ENCODE results near the gene RNASEL. TPM values are rescaled to one million over a fixed set of nuclear protein-coding genes. Genes with fewer than 3 reads are reported as not detected.
A peak's percentile ranks its signal among the peaks of the same experiment; 100 is the strongest.

RNASEL gene
- total and polyA plus RNA-seq, 9 of the 15 experiments (the other 6 are each of a cell fraction or from before 2014, with no cell fraction given), result 4.3 to 11.1 (median 7.2) TPM

DNA sequence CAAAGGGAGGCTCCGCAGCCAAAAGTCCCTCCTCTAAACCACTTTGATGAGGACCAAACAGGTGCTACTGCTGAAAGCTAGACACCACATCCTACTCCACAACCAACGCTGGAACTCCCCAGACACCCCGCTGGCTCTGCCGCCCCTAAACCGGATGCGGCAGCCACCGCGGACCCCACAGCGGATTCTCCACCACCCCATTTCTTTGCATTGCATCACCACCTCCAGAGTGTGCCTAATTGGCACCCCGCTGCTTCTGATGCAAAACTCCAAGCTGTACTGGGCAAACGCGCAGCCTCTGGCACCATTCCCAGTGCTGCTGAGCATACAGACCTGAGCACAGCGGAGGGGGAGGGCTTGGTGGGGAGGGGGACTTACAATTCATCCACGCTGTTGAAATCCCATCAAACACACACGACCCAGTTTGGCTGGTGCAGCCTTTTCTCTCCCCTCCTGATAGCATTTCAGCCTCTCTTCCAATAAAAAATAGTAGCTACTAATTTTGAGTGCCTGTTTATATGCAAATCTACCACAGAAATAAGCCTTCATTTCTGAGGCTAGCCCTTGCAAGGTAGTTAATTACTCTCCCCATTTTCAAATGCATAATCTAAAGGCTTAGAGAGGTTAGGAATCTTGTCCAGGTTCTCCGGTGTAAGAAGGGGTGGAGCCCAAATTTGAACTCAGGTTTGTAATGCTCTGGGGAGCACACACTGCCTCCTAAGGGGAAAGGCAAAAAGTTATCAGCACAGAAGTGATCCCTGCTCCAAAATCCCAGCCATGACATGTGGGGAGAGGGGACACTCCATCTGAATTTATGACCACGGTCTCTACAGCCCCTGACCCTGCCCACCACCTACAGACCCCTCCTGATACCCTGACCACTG is 27.3 kb upstream of the RNASEL start (continued):
- TF ChIP-seq, protein P1, sequence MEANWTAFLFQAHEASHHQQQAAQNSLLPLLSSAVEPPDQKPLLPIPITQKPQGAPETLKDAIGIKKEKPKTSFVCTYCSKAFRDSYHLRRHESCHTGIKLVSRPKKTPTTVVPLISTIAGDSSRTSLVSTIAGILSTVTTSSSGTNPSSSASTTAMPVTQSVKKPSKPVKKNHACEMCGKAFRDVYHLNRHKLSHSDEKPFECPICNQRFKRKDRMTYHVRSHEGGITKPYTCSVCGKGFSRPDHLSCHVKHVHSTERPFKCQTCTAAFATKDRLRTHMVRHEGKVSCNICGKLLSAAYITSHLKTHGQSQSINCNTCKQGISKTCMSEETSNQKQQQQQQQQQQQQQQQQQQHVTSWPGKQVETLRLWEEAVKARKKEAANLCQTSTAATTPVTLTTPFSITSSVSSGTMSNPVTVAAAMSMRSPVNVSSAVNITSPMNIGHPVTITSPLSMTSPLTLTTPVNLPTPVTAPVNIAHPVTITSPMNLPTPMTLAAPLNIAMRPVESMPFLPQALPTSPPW (CRISPR knock-in tag; IDR thresholded peaks at IDR 0.05), result 0 out of 2 replicates have a peak, but pooled peaks have one; percentile 24
- no peak for TF ChIP-seq HMG20A (CRISPR knock-in tag; conservative IDR thresholded peaks at IDR 0.05)
- TF ChIP-seq POLR2G (IDR thresholded peaks at IDR 0.05; ENCODE audit: low read depth, low read length), result 0 out of 2 replicates have a peak, but pooled peaks have one; percentile 13
- TF ChIP-seq, protein P2, sequence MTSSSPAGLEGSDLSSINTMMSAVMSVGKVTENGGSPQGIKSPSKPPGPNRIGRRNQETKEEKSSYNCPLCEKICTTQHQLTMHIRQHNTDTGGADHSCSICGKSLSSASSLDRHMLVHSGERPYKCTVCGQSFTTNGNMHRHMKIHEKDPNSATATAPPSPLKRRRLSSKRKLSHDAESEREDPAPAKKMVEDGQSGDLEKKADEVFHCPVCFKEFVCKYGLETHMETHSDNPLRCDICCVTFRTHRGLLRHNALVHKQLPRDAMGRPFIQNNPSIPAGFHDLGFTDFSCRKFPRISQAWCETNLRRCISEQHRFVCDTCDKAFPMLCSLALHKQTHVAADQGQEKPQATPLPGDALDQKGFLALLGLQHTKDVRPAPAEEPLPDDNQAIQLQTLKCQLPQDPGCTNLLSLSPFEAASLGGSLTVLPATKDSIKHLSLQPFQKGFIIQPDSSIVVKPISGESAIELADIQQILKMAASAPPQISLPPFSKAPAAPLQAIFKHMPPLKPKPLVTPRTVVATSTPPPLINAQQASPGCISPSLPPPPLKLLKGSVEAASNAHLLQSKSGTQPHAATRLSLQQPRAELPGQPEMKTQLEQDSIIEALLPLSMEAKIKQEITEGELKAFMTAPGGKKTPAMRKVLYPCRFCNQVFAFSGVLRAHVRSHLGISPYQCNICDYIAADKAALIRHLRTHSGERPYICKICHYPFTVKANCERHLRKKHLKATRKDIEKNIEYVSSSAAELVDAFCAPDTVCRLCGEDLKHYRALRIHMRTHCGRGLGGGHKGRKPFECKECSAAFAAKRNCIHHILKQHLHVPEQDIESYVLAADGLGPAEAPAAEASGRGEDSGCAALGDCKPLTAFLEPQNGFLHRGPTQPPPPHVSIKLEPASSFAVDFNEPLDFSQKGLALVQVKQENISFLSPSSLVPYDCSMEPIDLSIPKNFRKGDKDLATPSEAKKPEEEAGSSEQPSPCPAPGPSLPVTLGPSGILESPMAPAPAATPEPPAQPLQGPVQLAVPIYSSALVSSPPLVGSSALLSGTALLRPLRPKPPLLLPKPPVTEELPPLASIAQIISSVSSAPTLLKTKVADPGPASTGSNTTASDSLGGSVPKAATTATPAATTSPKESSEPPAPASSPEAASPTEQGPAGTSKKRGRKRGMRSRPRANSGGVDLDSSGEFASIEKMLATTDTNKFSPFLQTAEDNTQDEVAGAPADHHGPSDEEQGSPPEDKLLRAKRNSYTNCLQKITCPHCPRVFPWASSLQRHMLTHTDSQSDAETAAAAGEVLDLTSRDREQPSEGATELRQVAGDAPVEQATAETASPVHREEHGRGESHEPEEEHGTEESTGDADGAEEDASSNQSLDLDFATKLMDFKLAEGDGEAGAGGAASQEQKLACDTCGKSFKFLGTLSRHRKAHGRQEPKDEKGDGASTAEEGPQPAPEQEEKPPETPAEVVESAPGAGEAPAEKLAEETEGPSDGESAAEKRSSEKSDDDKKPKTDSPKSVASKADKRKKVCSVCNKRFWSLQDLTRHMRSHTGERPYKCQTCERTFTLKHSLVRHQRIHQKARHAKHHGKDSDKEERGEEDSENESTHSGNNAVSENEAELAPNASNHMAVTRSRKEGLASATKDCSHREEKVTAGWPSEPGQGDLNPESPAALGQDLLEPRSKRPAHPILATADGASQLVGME (CRISPR knock-in tag; IDR thresholded peaks at IDR 0.05), result peak; percentile 74; the same call in 1 of the 2 replicates
- peak; percentile 56 for TF ChIP-seq CEBPB (tag; IDR thresholded peaks at IDR 0.05)
- peak; percentile 45; the same call in 1 of the 2 replicates for TF ChIP-seq JUND (IDR thresholded peaks at IDR 0.05; ENCODE audit: borderline replicate concordance, low read depth, low read length)
- TF ChIP-seq JUND (tag; IDR thresholded peaks at IDR 0.05; ENCODE audit: borderline replicate concordance, low read depth, low read length), result no peak
- TF ChIP-seq RBFOX2 (IDR thresholded peaks at IDR 0.05; ENCODE audit: low read depth, low read length), result peak; percentile 41; the same call in 1 of the 2 replicates
- TF ChIP-seq ZNF175 (CRISPR knock-in tag; IDR thresholded peaks at IDR 0.05; ENCODE audit: low read depth), result peak; percentile 52; the same call in 1 of the 2 replicates
- TF ChIP-seq POLR3A (IDR thresholded peaks at IDR 0.05; ENCODE audit: borderline replicate concordance, extremely low read depth, insufficient read depth, insufficient read length), result no peak
- peak; percentile 43 for TF ChIP-seq CXXC5 (CRISPR knock-in tag; IDR thresholded peaks at IDR 0.05)
- no peak for TF ChIP-seq IRF2 (CRISPR knock-in tag; IDR thresholded peaks at IDR 0.05)
- 0 out of 2 replicates have a peak, but pooled peaks have one; percentile 55 for TF ChIP-seq ZNF586 (CRISPR knock-in tag; conservative IDR thresholded peaks at IDR 0.05)
- no peak for TF ChIP-seq ARID1B (IDR thresholded peaks at IDR 0.05)
- peak; percentile 25; the same call in 1 of the 2 replicates for TF ChIP-seq SMAD4 (CRISPR knock-in tag; conservative IDR thresholded peaks at IDR 0.05)

All from K562 (cell line).